ENCODE measurements around the gene AP2M1. TPM values are rescaled to one million over a fixed set of nuclear protein-coding genes. Genes with fewer than 3 reads are reported as not detected.
"Not testable (repeated sequence)": the region's sequence is repeated elsewhere in the genome, so short reads cannot be mapped to it uniquely, and the experiment has no call there.

Gene AP2M1
- total RNA-seq, 2 donors from 2014 or later, result 120 to 164 TPM

GRCh38 chr3:184145111-184145524, 29.5 kb upstream of the AP2M1 start:
- peaks cover 8% of the 10 kb centered on the region for H3K36me3 Mint-ChIP-seq (ENCODE audit: low read depth)
- no peak for DNase-seq
- H3K27me3 Mint-ChIP-seq, result no peaks in the 10 kb centered on the region
- H3K27ac Mint-ChIP-seq, result no peak overlapping the region
- H3K9me3 ChIP-seq (ENCODE audit: control insufficient read depth, low read length, poor library complexity, severe bottlenecking), result no peaks in the 10 kb centered on the region
- no peak overlapping the region for H3K4me3 Mint-ChIP-seq
- peak; percentile 70 for ATAC-seq
- H3K4me1 Mint-ChIP-seq, result peaks cover 4% of the 10 kb centered on the region

- no peaks in the 10 kb centered on the region for H3K9me3 ChIP-seq (ENCODE audit: control insufficient read depth, low read length, poor library complexity, severe bottlenecking)
- Mint-ChIP-seq H3K27ac (no peak overlapping the region), H3K4me3 (no peak overlapping the region), H3K27me3 (no peaks in the 10 kb centered on the region), H3K36me3 (ENCODE audit: low read depth) (peaks cover 5% of the 10 kb centered on the region), H3K4me1 (peaks cover 4% of the 10 kb centered on the region)
- DNase-seq (no peak), ATAC-seq (no peak)
Observed at GRCh38 chr3:184145751-184146270, 28.8 kb upstream of the AP2M1 start.

- DNase-seq, result no peak
Observed at GRCh38 chr3:184148076-184148475, 26.6 kb upstream of the AP2M1 start.

GRCh38 chr3:184149123-184149522, 25.5 kb upstream of the AP2M1 start:
- Mint-ChIP-seq H3K27ac (no peak overlapping the region), H3K4me1 (no peaks in the 10 kb centered on the region), H3K27me3 (no peaks in the 10 kb centered on the region), H3K36me3 (ENCODE audit: low read depth) (no peaks in the 10 kb centered on the region), H3K4me3 (no peak overlapping the region)
- no peak for DNase-seq
- no peaks in the 10 kb centered on the region for H3K9me3 ChIP-seq (ENCODE audit: control insufficient read depth, low read length, poor library complexity, severe bottlenecking)
- ATAC-seq, result no peak

More at GRCh38 chr3:184148076-184148475, 26.6 kb upstream of the AP2M1 start:
- H3K4me1 Mint-ChIP-seq, result no peaks in the 10 kb centered on the region
- no peaks in the 10 kb centered on the region for H3K36me3 Mint-ChIP-seq (ENCODE audit: low read depth)
- H3K9me3 ChIP-seq (ENCODE audit: control insufficient read depth, low read length, poor library complexity, severe bottlenecking), result no peaks in the 10 kb centered on the region
- H3K27ac Mint-ChIP-seq, result peak overlapping the region; percentile 65
- no peak overlapping the region for H3K4me3 Mint-ChIP-seq
- no peaks in the 10 kb centered on the region for H3K27me3 Mint-ChIP-seq
- no peak for ATAC-seq

- not testable (repeated sequence) for H3K9me3 ChIP-seq (ENCODE audit: control insufficient read depth, low read length, poor library complexity, severe bottlenecking); H3K27me3 Mint-ChIP-seq; H3K4me1 Mint-ChIP-seq; ATAC-seq; DNase-seq; H3K36me3 Mint-ChIP-seq (ENCODE audit: low read depth); H3K4me3 Mint-ChIP-seq; H3K27ac Mint-ChIP-seq
Observed at GRCh38 chr3:184149770-184150169, 24.9 kb upstream of the AP2M1 start.

GRCh38 chr3:184154885-184155643, 19.6 kb upstream of the AP2M1 start, which contains the start of gene DVL3:
DVL3 (plus strand) TSS chr3:184155377; CDS start chr3:184155636, 259 bp downstream.
- ATAC-seq, result peak; percentile 80
- DNase-seq, result peak in 2 of 3 donors; percentile 26 to 41
- Mint-ChIP-seq H3K36me3 (ENCODE audit: low read depth) (no peaks in the 10 kb centered on the region), H3K27me3 (no peaks in the 10 kb centered on the region), H3K4me3 (peak within 1 kb of the TSS; percentile 94), H3K4me1 (peaks cover 16% of the 10 kb centered on the region), H3K27ac (peak within 1 kb of the TSS; percentile 80)
- H3K9me3 ChIP-seq (ENCODE audit: control insufficient read depth, low read length, poor library complexity, severe bottlenecking), result no peaks in the 10 kb centered on the region

- peaks cover 20% of the 10 kb centered on the region for H3K4me1 Mint-ChIP-seq
- ATAC-seq (peak; percentile 66), DNase-seq (peak in 1 of 3 donors; percentile 30)
- H3K27ac Mint-ChIP-seq, result peak overlapping the region; percentile 80
- peak overlapping the region; percentile 94 for H3K4me3 Mint-ChIP-seq
- H3K36me3 Mint-ChIP-seq (ENCODE audit: low read depth), result no peaks in the 10 kb centered on the region
- no peaks in the 10 kb centered on the region for H3K27me3 Mint-ChIP-seq
- H3K9me3 ChIP-seq (ENCODE audit: control insufficient read depth, low read length, poor library complexity, severe bottlenecking), result no peaks in the 10 kb centered on the region
Observed at GRCh38 chr3:184155644-184156521, 18.8 kb upstream of the AP2M1 start.

GRCh38 chr3:184156522-184156955, 18.1 kb upstream of the AP2M1 start:
- H3K36me3 Mint-ChIP-seq (ENCODE audit: low read depth), result peaks cover 1% of the 10 kb centered on the region
- peak overlapping the region; percentile 94 for H3K4me3 Mint-ChIP-seq
- peak overlapping the region; percentile 80 for H3K27ac Mint-ChIP-seq
- no peaks in the 10 kb centered on the region for H3K27me3 Mint-ChIP-seq
- DNase-seq, result no peak
- no peaks in the 10 kb centered on the region for H3K9me3 ChIP-seq (ENCODE audit: control insufficient read depth, low read length, poor library complexity, severe bottlenecking)
- H3K4me1 Mint-ChIP-seq, result peaks cover 22% of the 10 kb centered on the region
- no peak for ATAC-seq

- no peaks in the 10 kb centered on the region for H3K9me3 ChIP-seq (ENCODE audit: control insufficient read depth, low read length, poor library complexity, severe bottlenecking)
- peaks cover 24% of the 10 kb centered on the region for H3K4me1 Mint-ChIP-seq
- H3K36me3 Mint-ChIP-seq (ENCODE audit: low read depth), result peaks cover 3% of the 10 kb centered on the region
- H3K27ac Mint-ChIP-seq, result peak overlapping the region; percentile 80
- DNase-seq (no peak), ATAC-seq (no peak)
- H3K27me3 Mint-ChIP-seq, result no peaks in the 10 kb centered on the region
- H3K4me3 Mint-ChIP-seq, result peak overlapping the region; percentile 94
Observed at GRCh38 chr3:184157206-184157605, 17.4 kb upstream of the AP2M1 start.

- Mint-ChIP-seq H3K27ac (no peak overlapping the region), H3K4me1 (peaks cover 27% of the 10 kb centered on the region), H3K27me3 (no peaks in the 10 kb centered on the region), H3K4me3 (peak overlapping the region; percentile 21), H3K36me3 (ENCODE audit: low read depth) (peaks cover 5% of the 10 kb centered on the region)
- ATAC-seq, result no peak
- DNase-seq, result no peak
- H3K9me3 ChIP-seq (ENCODE audit: control insufficient read depth, low read length, poor library complexity, severe bottlenecking), result no peaks in the 10 kb centered on the region
Observed at GRCh38 chr3:184158404-184158803, 16.3 kb upstream of the AP2M1 start.

- no peaks in the 10 kb centered on the region for H3K9me3 ChIP-seq (ENCODE audit: control insufficient read depth, low read length, poor library complexity, severe bottlenecking)
- Mint-ChIP-seq H3K27me3 (no peaks in the 10 kb centered on the region), H3K36me3 (ENCODE audit: low read depth) (peaks cover 8% of the 10 kb centered on the region), H3K4me3 (no peak overlapping the region), H3K27ac (peak overlapping the region; percentile 9), H3K4me1 (peaks cover 32% of the 10 kb centered on the region)
- no peak for ATAC-seq
- no peak for DNase-seq
Observed at GRCh38 chr3:184160456-184160855, 14.2 kb upstream of the AP2M1 start.

GRCh38 chr3:184162571-184163070, 12.0 kb upstream of the AP2M1 start:
- DNase-seq; H3K36me3 Mint-ChIP-seq (ENCODE audit: low read depth); H3K9me3 ChIP-seq (ENCODE audit: control insufficient read depth, low read length, poor library complexity, severe bottlenecking); H3K4me3 Mint-ChIP-seq; H3K27me3 Mint-ChIP-seq; ATAC-seq: not testable (repeated sequence)
- Mint-ChIP-seq H3K27ac (peak overlapping the region; percentile 80), H3K4me1 (peaks cover 18% of the 10 kb centered on the region)
